ENCODE results near the gene SCAMP2.

The SCAMP2 gene

GRCh38 chr15:74837482-74838136, 35.6 kb downstream of the SCAMP2 start:
- DNase-seq = no peak

- DNase-seq = no peak
Observed at GRCh38 chr15:74836846-74837245, 36.3 kb downstream of the SCAMP2 start.

GRCh38 chr15:74835312-74835823, 37.8 kb downstream of the SCAMP2 start:
- DNase-seq = no peak

- DNase-seq = no peak
Observed at GRCh38 chr15:74833376-74834107, 39.6 kb downstream of the SCAMP2 start.

GRCh38 chr15:74832826-74833225, 40.3 kb downstream of the SCAMP2 start:
- no peak for DNase-seq

- DNase-seq = no peak
Observed at GRCh38 chr15:74831813-74832495, 41.2 kb downstream of the SCAMP2 start.

- no peak for DNase-seq
Observed at GRCh38 chr15:74830868-74831267, 42.3 kb downstream of the SCAMP2 start.

- no peak for DNase-seq
Observed at GRCh38 chr15:74829991-74830390, 43.2 kb downstream of the SCAMP2 start.

GRCh38 chr15:74829486-74829885, 43.7 kb downstream of the SCAMP2 start:
- DNase-seq = no peak

- no peak for DNase-seq
Observed at GRCh38 chr15:74828835-74829234, 44.3 kb downstream of the SCAMP2 start.

GRCh38 chr15:74827614-74828013, 45.6 kb downstream of the SCAMP2 start:
- DNase-seq = no peak

- no peak for DNase-seq
Observed at GRCh38 chr15:74826921-74827320, 46.2 kb downstream of the SCAMP2 start.

- no peak for DNase-seq
Observed at GRCh38 chr15:74826364-74826819, 46.8 kb downstream of the SCAMP2 start, which contains the start of gene CPLX3. Gene CPLX3 (plus strand): TSS chr15:74826627. CDS start chr15:74826704, 77 bp downstream.

- DNase-seq = no peak
Observed at GRCh38 chr15:74825866-74826265, 47.3 kb downstream of the SCAMP2 start.

GRCh38 chr15:74824976-74825375, 48.2 kb downstream of the SCAMP2 start:
- no peak for DNase-seq

GRCh38 chr15:74823324-74823723, 49.8 kb downstream of the SCAMP2 start:
- no peak for DNase-seq

- DNase-seq = no peak
Observed at GRCh38 chr15:74822233-74822632, 50.9 kb downstream of the SCAMP2 start.

GRCh38 chr15:74821790-74822158, 51.4 kb downstream of the SCAMP2 start:
- no peak for DNase-seq

GRCh38 chr15:74821091-74821789, 51.9 kb downstream of the SCAMP2 start:
- DNase-seq = no peak

- no peak for DNase-seq
Observed at GRCh38 chr15:74820056-74820455, 53.1 kb downstream of the SCAMP2 start.

GRCh38 chr15:74817370-74817737, 55.8 kb downstream of the SCAMP2 start:
- no peak for DNase-seq

- DNase-seq = no peak
Observed at GRCh38 chr15:74816624-74817369, 56.4 kb downstream of the SCAMP2 start.

All from NCI-H2029 (cell line).